AG08396 (cell line): Measurements from ENCODE around the gene FUT2.
"Not testable (repeated sequence)": the region's sequence is repeated elsewhere in the genome, so short reads cannot be mapped to it uniquely, and the experiment has no call there.

Experiments used
- DNase-seq: peaks from one replicate; pipeline ENCODE4 v3.0.0; 2012; ENCODE audit warnings: low spot score, mixed read lengths

Gene FUT2

DNA sequence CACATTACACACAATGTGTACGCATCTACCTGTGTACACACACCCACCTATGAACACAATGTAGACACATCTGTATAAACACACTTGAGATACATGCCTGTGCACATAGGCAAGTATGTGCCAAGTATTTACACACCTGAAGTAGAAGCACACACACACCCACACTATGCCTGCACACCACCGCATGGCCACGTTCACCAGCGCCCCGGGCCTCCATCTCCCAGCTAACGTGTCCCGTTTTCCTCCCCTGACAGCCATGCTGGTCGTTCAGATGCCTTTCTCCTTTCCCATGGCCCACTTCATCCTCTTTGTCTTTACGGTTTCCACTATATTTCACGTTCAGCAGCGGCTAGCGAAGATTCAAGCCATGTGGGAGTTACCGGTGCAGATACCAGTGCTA is 6.9 kb downstream of the FUT2 start:
- DNase-seq, result no peak

DNA sequence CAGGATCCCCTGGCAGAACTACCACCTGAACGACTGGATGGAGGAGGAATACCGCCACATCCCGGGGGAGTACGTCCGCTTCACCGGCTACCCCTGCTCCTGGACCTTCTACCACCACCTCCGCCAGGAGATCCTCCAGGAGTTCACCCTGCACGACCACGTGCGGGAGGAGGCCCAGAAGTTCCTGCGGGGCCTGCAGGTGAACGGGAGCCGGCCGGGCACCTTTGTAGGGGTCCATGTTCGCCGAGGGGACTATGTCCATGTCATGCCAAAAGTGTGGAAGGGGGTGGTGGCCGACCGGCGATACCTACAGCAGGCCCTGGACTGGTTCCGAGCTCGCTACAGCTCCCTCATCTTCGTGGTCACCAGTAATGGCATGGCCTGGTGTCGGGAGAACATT is 7.5 kb downstream of the FUT2 start:
- DNase-seq, result no peak

DNA sequence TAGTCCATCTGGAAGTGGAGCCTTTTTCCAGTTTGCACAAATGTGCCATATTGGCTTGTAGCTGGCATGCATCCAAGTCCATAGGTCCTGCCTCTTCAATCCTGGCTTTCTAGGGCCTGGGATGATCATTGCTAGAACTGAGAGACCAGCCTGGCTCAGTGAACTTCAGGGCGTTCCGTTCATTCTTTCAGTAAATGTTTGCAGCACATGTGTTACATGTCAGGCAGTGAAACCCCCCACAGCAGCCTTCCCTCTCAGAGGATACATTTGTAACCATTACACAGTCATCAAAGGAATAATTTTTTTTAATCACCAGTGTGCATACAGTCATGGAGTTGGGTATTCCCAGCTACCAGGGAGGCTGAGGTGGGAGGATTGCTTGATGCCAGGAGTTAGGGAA is 9.7 kb downstream of the FUT2 start:
- no peak for DNase-seq

DNA sequence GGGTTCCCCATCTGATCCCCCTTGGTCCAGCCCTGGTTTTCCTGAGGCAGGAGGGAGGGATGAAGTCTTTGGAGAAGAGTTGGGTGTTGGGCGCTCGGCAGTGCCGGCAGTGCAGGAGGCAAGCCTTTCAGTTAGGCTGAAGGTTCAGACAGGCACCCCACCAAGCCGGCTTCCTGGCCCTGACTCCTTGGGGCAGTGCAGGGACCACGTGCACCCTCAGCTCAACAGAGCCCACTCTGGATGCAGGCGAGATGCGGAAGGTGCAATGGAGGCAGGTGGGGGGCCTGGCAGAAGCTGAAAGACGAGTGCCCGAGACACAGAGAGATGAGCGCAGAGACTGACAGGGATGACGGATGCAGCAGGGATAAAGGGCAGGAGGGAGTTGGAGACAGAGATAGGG is 12.7 kb downstream of the FUT2 start:
- no peak for DNase-seq

DNA sequence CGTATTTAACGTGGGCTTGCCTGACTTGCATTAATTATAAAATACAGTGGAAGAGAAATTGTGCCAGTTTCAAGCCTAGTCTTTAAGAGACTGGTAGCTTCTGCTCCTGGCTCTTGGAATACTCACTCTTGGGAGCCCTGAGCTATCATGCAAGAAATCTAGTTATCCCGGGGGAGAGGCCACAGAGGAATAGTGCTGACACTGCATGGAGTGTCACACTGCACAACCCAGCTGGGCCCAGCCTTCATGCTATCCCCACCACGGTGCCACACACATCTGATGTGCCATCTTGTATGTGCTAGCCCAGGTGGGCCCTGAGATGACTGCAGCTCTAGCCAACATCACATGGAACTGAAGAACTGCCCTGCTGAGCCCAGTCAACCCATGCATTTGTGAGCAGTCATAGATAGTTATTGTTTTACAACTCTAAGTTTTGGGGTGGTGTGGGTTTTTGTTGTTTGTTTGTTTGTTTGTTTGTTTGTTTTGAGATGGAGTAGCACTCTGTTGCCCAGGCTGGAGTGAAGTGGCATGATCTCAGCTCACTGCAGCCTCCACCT is 15.4 kb downstream of the FUT2 start:
- DNase-seq, result no peak

DNA sequence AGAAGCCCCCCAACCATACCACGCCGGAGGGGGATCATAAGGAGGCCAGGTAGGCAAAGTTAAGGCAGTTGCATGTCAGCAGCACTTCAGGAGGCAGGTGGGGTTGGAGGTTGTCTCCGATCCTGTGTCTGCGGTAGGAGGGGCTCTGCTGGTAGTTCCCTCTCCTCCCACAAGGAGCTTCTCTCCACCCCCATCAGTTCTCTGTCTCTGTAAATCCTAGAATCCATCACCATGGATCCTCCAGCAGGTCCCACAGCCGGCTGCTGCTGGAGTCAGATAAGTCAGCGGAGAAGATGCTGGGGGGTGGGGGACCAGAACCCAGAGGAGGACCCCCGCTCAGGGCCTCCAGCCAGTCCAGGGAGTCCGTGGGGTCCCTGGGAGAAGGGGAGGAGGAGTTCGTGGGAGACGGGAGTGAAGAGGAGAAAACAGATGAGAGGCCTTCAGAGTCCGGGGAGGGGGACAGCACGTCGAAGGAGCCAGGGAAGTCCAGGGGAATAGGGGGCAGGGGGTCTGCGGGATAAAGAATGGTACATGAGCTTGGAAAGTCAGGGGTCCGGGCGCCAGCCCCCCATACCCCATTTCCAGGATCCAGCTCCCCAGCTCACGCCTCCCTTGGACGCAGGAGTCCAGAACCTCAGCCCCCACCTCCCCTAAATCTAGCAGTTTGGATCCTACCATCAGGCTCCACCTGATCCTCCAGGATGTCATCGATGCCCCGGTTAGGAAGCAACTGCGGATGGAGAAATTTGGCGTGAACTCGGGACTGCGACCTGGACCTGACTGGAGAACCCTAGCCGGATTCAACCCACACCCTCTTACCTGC is 17.5 kb downstream of the FUT2 start:
- DNase-seq, result no peak

DNA sequence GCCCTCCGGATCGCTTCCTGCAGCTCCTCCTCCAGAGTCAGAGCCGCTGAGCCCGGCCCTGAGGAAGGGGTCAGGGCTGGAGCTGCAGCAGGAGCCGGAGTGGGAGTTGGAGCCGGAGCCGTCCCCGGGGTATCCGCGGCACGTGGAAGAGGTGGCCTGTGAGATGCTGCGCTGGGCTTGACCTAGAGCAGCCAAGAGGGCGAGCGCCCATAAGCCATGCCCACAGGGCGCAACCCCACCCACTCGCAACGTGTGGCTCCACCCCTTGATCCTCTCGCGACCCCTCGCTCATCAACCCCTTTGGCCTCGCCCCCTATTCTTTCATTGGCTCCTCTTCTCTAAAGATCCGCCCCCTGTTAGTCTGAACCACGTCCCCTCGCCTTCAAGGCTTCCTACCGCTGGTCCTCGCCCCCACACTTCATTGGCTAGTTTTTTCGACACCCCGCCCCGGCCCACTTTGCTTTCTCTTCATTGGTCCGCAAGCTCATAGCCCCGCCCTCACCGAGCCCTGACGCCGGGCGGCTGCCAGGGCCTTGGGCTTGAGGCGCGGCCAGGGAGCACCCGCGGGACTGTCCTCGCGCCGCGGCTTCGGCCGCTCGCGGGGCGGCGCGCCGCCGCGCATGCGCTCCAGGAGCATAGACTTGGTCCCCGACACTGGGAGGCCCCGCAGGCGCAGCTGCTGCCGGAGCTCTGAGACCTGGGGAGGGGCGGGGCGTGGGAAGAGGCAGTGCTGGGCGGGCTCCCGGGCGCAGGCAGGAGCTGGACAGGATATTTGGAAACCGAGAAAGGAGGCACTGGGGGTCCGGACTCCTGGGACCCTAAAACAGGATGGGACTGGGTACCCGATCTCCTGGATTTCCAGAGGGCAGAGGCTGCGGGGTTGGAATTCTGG is 18.3 kb downstream of the FUT2 start:
- DNase-seq, result peak; percentile 100

DNA sequence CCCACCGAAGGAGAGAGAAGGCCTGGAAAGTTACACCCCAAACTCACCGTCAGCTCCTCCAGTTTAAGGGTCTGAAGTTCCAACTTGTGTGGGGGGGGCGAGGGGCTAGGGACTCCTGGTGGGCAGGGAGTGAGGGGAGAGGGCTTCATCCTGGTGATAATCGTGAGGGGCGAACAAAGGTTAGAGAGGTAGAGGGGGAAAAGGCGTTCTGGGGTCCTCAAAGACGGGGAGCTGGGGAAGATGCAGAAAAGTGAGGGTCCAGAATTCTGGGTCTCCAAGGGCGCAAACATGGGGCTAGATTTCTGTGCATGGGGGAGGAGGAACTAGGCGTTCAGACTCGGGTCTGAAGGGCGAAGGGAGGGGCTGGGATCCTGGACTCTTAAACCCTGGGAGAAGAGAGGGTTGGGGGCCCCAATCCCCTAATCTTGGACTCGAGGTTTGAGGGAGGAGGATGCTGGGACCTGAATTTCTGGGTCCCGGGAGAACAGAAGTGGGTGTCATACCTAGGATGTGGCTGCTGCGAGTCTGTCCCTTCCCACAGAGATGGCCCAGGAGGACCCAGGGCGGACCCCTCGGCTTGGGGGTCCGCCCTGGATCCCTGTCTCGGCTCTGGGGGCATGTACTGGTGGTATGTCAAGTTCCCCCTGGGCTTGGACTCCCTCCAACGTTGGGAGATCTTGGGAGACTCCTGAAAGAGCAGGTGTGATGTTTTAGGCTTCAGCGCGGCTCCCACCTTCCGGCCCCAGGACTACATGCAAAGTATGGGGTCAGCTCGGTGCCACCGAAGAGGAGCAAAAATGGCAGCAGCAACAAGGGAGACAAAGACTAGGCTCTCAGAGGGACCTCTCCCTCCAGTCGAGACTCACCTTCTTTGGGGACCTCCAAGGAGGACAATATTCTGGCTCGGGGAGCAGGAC is 19.2 kb downstream of the FUT2 start:
- DNase-seq, result no peak

DNA sequence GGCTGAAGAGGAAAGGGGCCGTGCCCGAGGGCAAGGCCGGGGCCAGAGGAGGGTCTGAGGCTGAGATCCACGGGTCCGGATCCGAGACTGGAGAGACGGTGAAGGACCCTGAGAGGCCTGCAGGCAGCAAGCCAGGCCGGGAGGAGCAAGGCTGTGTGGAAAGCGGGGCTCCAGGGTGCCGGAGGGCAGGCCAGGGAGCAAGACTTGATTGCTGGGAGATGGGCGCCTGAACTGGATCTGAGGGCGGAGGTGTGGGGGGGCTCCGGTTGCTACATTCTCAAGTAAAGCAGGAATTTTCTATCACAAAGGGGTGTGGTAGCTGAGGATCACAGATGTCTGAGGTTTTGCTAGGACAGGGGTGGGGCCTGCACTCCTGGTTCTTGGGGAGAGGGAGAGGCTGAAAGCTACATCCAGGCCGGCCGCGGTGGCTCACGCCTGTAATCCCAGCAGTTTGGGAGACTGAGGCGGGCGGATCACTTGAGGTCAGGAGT is 20.0 kb downstream of the FUT2 start:
- no peak for DNase-seq

DNA sequence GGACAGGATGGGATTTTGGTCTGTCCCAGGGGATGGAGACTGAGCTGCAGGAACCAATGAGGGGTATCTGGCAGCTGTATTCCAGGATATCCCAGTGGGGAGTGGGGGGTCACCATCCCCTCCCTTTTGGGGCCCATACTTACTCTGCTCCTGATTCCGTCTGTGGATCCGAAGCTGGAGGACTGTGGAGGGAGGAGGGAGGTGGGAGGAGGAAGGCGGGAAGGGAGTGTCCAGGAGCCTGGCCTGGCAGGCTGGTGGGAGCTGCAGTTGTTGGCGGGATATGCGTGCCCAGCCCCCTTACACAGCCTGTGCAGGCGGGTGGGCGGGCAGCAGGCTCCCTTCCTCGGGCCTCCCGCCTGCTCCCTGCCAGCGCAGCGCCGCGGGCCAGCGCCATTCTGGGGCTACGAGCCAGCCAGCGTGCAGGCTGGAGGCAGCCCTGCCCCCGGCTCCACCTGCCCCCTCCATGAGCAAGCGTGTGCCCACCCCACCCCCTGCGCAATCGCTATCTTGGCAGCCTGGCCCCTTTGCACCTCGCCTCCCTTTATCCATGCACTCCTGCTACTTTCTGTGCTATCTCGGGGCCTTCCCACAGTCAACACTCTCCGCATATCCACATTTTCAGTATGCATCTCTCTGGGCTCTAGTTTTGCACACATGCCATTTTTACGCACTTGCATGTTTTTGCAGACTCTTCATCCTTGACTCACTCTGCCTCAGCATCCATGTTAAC is 21.0 kb downstream of the FUT2 start:
- DNase-seq, result peak; percentile 44

DNA sequence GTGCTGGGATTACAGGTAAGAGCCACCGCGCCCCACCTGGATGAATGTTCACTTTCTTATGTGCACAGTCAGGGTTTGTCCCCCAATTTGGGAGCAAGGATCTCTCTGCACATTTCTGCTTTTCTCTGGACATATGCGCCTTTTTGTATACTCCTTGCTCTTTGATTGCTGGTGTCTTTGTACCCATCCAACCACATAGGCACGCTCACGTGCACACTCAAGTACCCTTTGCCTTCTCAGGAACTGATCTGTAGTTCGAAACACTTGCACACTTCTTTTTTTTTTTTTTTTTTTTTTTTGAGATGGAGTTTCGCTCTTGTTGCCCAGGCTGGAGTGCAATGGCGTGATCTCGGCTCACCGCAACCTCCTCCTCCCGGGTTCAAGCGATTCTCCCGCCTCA is 22.3 kb downstream of the FUT2 start:
- not testable (repeated sequence) for DNase-seq

DNA sequence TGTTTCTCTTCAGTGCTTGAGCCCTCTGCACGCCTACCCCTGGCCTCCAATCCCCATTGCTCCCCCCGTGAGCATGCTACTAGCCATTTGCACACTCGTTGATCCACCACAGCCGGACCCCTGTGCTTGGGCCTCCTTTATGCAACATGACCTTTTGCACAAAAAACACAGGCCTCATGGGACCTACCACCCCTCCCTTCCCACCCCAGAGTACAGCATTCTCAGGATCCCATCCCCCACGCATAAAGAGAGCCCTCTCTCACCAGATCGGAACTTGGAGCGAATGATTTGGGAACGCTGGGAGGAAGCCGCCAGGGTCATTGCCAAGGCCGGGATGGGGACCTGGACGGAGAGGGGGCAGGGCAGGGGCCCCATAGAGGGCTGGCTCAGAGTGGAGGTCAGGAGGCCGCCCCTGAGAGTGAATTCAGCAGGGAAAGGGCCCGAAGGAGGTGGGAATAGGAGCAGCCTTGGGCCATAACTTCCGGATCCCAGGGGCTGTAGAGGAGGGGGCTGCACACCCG is 23.0 kb downstream of the FUT2 start:
- no peak for DNase-seq

DNA sequence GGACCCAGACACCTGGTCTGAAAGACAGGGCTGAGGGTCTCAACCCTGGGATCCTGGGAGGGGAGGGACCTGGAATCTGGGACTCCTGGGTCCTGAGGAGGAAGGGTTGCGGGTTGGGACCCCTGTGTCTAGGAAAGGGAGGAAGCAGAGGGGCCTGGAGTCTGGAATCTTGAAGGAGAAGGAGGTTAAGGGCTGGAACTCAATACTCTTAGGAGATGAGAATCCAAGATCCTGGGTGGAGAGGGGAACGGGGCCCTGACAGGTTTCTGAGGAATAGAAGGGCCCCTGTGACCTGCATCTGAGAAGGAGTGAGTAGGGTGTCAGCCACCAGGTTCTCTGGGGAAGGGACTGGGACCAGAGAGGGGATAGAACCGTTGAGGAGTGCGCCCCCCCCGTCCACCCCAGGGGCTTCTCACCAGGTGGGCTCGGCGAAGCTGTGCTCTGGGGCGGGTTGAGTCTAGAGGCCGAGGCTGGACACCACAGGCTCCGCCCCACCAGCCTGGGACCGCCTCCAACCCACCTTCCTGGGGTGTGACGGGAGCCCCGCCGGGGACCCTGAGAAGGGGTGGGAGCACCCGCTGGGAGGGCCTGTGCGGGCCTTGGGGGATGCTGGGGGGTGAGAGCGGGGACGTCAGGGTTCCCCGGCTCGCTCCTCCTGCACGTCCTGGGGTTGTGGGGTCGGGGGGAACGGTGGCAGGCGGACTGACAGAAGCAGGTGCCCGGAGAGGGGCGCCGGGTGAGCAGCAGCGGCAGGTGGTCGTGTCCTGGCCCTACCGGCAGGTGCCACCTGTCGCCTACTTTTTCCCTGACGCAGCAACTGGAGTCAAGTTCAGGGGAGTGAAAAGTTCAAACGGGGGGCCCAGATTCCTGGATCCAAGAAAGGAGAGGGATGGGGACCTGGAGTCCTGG is 23.7 kb downstream of the FUT2 start, which contains the start of gene MAMSTR:
Gene MAMSTR, minus strand, starts transcription at position 463 of the 909 bp plus-strand sequence. CDS start 694 bp downstream, outside the sequence.
- peak; percentile 2 for DNase-seq

DNA sequence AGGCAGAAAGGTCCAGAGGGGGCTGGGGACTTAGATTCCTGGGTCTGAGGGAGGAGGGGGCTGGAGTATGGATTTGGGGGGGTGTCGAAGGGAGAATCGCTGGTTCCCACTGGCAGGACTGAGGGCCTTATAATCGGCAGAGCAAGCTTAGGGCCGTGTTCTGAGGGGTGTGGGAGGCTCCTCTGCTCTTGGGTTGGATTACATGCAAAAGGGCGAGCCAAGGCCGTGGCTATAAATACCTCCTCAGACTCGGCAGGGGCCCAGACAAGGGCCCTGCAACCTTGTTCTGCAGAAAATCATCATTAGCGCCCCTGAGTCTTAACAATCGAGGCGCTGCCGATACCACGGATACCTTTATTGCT is 24.5 kb downstream of the FUT2 start:
- no peak for DNase-seq

DNA sequence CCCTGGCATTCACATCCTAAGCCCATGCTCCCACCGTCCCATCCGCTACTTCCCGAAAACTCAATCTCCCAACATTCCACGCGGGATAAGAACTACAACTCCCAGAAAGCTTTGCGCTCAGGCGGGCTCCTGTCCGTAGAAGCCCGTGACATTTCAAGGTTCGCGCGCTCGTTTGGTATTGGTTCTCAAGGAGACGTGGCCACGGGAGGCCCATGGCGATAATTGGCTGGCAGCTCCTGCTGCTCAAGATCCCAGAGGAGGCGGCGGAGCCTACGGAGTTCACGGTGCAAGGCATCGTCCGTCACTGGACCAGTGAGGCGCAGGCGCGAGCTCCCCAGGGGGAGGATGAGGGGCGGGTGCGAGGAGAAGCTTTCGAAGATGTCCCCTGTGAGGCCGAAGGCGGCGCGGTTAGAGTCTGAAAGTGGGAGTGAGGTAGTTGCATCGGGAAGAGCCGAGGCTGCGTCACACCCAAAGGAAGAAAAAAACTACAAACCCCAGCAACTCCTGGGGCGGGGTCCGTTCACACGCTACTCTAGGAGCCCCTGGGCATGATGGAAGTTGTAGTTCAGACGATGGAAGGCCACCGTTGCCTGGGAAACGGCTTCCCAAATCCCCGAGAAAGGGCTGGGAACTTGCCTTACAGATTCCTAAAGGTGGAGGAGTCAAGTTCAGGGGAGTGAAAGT is 25.0 kb downstream of the FUT2 start:
- DNase-seq, result peak; percentile 99

DNA sequence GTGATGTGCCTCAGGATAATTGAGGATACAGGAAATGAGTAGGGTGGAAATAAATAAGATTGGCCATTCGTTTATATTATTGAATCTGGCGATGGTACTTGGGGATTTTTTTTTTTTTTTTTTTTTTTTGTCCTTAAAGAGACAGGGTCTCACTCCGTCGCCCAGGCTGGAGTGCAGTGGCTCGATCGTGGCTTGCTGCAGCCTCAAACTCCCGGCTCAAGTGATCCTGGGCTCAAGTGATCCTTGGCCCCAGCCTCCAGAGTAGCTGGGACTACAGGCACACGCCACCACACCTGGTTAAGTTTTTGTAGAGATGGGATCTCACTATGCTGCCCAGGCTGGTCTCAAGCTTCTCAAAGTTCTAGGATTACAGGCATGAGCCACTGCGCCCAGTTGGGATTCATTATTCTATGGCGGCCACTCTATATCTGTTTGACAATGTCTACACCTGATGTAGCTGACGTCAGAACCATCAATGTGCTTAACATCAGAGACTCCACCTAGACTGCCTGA is 26.5 kb downstream of the FUT2 start:
- DNase-seq, result no peak

DNA sequence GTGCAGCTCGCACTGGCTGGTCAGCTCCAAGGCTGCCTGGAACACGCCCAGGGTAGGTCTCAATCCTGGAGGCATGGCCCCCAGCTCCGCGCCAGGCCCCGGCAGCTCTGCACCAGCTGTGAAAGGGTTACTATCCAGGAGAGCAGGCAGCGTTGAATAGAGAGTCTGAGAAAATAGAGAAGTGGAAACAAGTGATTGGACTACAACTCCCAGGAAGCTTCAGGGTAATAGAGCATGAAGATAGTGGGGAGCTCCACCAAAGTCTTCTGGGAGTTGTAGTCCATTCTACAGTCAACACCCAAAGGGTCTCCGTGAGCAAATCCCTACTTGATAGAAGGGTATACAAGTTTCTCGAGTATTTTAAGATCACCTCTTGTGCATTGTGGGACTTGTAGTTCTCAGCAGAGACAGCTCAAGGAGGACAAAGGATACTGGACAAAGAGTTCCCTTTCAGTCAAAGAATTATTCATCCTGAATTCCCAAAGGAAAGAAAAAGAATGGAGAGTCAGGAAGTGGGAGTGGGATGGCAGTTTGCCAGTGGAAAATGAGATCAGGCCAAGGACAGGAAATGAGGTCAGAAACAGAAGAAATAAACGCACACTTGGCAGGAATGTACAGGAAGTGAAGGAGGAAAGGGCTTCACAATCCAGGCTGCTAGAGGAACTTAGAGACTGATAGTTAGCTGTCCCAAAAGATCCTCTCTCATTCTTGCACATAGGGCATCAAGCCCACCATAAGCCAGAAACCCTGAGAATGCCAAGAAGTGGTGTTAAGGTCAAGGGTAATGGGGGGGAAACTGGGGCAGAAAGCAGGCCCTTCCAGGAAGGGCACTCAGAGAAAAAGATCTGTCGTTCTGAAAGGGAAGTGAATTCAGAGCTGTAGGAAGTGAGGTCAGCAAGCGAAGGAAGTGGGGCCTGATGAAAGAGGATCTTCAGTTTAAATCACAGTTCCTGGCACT is 29.3 kb downstream of the FUT2 start:
- DNase-seq, result peak; percentile 85

DNA sequence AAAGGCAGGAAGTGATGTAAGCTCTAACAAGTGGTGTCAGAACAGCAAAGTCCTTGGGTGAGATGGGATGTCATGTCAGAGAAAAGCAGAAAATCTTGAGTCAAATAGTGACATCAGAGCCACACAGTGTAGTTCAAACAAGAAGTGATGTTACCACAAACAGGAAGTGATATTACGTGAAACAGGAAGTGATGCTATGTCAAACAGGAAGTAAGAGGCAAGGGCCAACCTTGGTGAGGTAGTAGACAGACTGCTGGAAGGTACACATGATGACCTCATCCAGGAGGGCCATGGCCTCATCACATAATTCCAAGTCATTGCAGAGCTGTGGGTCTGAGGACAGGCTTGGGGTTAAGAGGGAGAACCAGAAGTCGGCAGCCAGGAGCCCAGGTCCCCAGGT is 30.8 kb downstream of the FUT2 start:
- no peak for DNase-seq
